H1 (cell line): ENCODE results near the gene SFXN1. TPM values are rescaled to one million over a fixed set of nuclear protein-coding genes. Genes with fewer than 3 reads are reported as not detected.
A peak's percentile ranks its signal among the peaks of the same experiment; 100 is the strongest.

Source experiments
- ASH2L ChIP-seq: fragments of 200-600, 300-600 bp; sonication (generic); IDR thresholded peaks from one replicate; pipeline ENCODE4 v1.7.1; 2017; ENCODE audit warnings: low read length
- BACH1 ChIP-seq: IDR thresholded peaks from 2 replicates; pipeline ENCODE4 v1.6.1; 2012; ENCODE audit warnings: low read length, improper control_type of control experiment
- CBX8 ChIP-seq: fragments of 300-800, 300-1000 bp; sonication (generic); IDR thresholded peaks from 2 replicates; pipeline ENCODE4 v1.7.1; 2016; ENCODE audit warnings: low read depth, low read length, borderline replicate concordance
- CTCF ChIP-seq, 3 experiments: IDR thresholded peaks; 1 replicate in 2 of 3; 2 replicates in 1 of 3; pipeline versions ENCODE4 v1.5.1 to v1.6.1; 2011; ENCODE audit warnings: low read length in 3 of 3, mild to moderate bottlenecking in 3 of 3, inconsistent platforms in 2 of 3, low read depth in 1 of 3, moderate library complexity in 1 of 3; ENCODE audit not compliant: insufficient read depth in 1 of 3; ENCODE audit errors: control extremely low read depth in 1 of 3
- EGR1 ChIP-seq: IDR thresholded peaks from 2 replicates; pipeline ENCODE4 v1.6.1; 2011; ENCODE audit warnings: low read depth, low read length, borderline replicate concordance
- GABPA ChIP-seq: IDR thresholded peaks from 2 replicates; pipeline ENCODE4 v1.6.1; 2011; ENCODE audit warnings: mild to moderate bottlenecking, low read length, moderate library complexity, borderline replicate concordance; ENCODE audit not compliant: insufficient read depth
- KDM4A ChIP-seq: IDR thresholded peaks from one replicate; pipeline ENCODE4 v1.7.1; 2012; ENCODE audit warnings: low read depth, mild to moderate bottlenecking, moderate library complexity, low read length, inconsistent platforms; ENCODE audit not compliant: severe bottlenecking
- KDM5A ChIP-seq: fragments of 200-600 bp; IDR thresholded peaks from 2 replicates; pipeline ENCODE4 v1.7.1; 2012; ENCODE audit warnings: mild to moderate bottlenecking, low read length, inconsistent platforms, mixed read lengths
- MAX ChIP-seq: IDR thresholded peaks from 2 replicates; pipeline ENCODE4 v1.6.1; 2012; ENCODE audit warnings: inconsistent platforms
- NANOG ChIP-seq: IDR thresholded peaks from 2 replicates; pipeline ENCODE4 v1.6.1; 2011; ENCODE audit warnings: low read length, low read depth, mild to moderate bottlenecking, inconsistent platforms; ENCODE audit not compliant: insufficient read depth, poor library complexity, severe bottlenecking
- PHF8 ChIP-seq: fragments of 200-600 bp; sonication (generic); conservative IDR thresholded peaks from 2 replicates; pipeline ENCODE4 v1.7.1; 2012; ENCODE audit warnings: low read depth, mild to moderate bottlenecking, inconsistent platforms, low read length, moderate library complexity
- RXRA ChIP-seq: IDR thresholded peaks from 2 replicates; pipeline ENCODE4 v1.6.1; 2011; ENCODE audit warnings: low read depth, mild to moderate bottlenecking, low read length, moderate library complexity; ENCODE audit not compliant: insufficient read depth
- TAF1 ChIP-seq: IDR thresholded peaks from 2 replicates; pipeline ENCODE4 v1.6.1; 2011; ENCODE audit warnings: mild to moderate bottlenecking, low read depth, low read length
- TAF7 ChIP-seq: optimal IDR thresholded peaks from 2 replicates; pipeline ENCODE3; 2011; ENCODE audit warnings: low read depth, mild to moderate bottlenecking, inconsistent platforms, low read length, moderate library complexity, borderline replicate concordance
- TBP ChIP-seq: IDR thresholded peaks from 2 replicates; pipeline ENCODE4 v1.6.1; 2011; ENCODE audit warnings: low read depth, low read length, improper control_type of control experiment
- TCF12 ChIP-seq: IDR thresholded peaks from 2 replicates; pipeline ENCODE4 v1.6.1; 2011; ENCODE audit warnings: low read depth, mild to moderate bottlenecking, low read length
- USF2 ChIP-seq: IDR thresholded peaks from 2 replicates; pipeline ENCODE4 v1.6.1; 2011; ENCODE audit warnings: low read length, improper control_type of control experiment
- YY1 ChIP-seq: IDR thresholded peaks from 2 replicates; pipeline ENCODE4 v1.6.1; 2011; ENCODE audit warnings: low read depth, mild to moderate bottlenecking, low read length
- polyA plus RNA-seq, 7 experiments: library from polyadenylated mRNA; depleted of rRNA in 3 of 7; stranded (reverse) in 5 of 7; unstranded in 2 of 7; fragments of >200 nt in 5 of 7; fragments of 200-250 nt in 2 of 7; gene quantifications; 1 replicate in 5 of 7; 2 replicates in 1 of 7; 4 replicates in 1 of 7; pipeline versions ENCODE4 v1.2.1 to v1.2.3, GENCODE V29; 2011 to 2013; ENCODE audit warnings: missing spikeins in 2 of 7, mixed read lengths in 2 of 7
- total RNA-seq: library from RNA; stranded (reverse); fragmentation: NEBNext Ultra II Directional; extraction: Animal tissue kit (Norgen Biotek cat#: 25700); gene quantifications from 2 replicates; pipeline ENCODE4 v1.2.1, GENCODE V29; 2021

The SFXN1 gene
- total and polyA plus RNA-seq, 2 of the 8 experiments (the other 6 are each of a cell fraction or from before 2014, with no cell fraction given), result 72.7 to 97.6 TPM

GRCh38 chr5:175478384-175479124 lies at the start of gene SFXN1 (continued):
- TF ChIP-seq BACH1 (peak; percentile 40; the same call in 1 of the 2 replicates), CTCF (IDR thresholded peaks at IDR 0.05; ENCODE audit: control extremely low read depth in 1 of 3, insufficient read depth in 1 of 3, low read depth in 1 of 3, low read length in 3 of 3) (no peak), TAF1 (peak; percentile 76), GABPA (no peak), YY1 (peak; percentile 94), CBX8 (no peak), KDM4A (peak; percentile 89), NANOG (no peak), USF2 (no peak), RXRA (no peak), EGR1 (no peak), ASH2L (peak; percentile 88), TAF7 (peak; percentile 43), MAX (peak; percentile 39; the same call in 1 of the 2 replicates), TBP (0 out of 2 replicates have a peak, but pooled peaks have one; percentile 2), KDM5A (no peak), PHF8 (peak; percentile 87), TCF12 (no peak)
- TF ChIP-seq, all 59 proteins: peak for 12
